ELR (cell line): ENCODE measurements around the gene RLF.

Experiments used
- DNase-seq: peaks from one replicate; pipeline ENCODE4 v3.0.0-alpha.2; 2015; ENCODE audit warnings: low read depth

RLF gene

GRCh38 chr1:40274331-40274730 is 113.1 kb downstream of the RLF start:
- no peak for DNase-seq

GRCh38 chr1:40276122-40276521 is 114.9 kb downstream of the RLF start:
- DNase-seq: no peak

GRCh38 chr1:40281853-40282252 is 120.7 kb downstream of the RLF start:
- no peak for DNase-seq
